Measurements from ENCODE around the gene CYP27C1.
A peak's percentile ranks its signal among the peaks of the same experiment; 100 is the strongest.

Gene CYP27C1

GRCh38 chr2:127153691-127154158 is 66.4 kb downstream of the CYP27C1 start:
- peak; percentile 48 for DNase-seq (ENCODE audit: extremely low read depth, low read depth)

GRCh38 chr2:127150996-127151395 is 69.1 kb downstream of the CYP27C1 start:
- TF ChIP-seq CTCF (IDR thresholded peaks at IDR 0.05; ENCODE audit: low read depth, low read length), result no peak
- DNase-seq (ENCODE audit: extremely low read depth, low read depth), result no peak

More at GRCh38 chr2:127153691-127154158, 66.4 kb downstream of the CYP27C1 start:
- peak; percentile 20 for TF ChIP-seq CTCF (IDR thresholded peaks at IDR 0.05; ENCODE audit: low read depth, low read length)

- DNase-seq (ENCODE audit: extremely low read depth, low read depth), result peak; percentile 56
Observed at GRCh38 chr2:127149384-127149783, 70.7 kb downstream of the CYP27C1 start.

GRCh38 chr2:127146820-127147502 is 73.1 kb downstream of the CYP27C1 start:
- no peak for DNase-seq (ENCODE audit: extremely low read depth, low read depth)
- no peak for TF ChIP-seq CTCF (IDR thresholded peaks at IDR 0.05; ENCODE audit: low read depth, low read length)

More at GRCh38 chr2:127149384-127149783, 70.7 kb downstream of the CYP27C1 start:
- no peak for TF ChIP-seq CTCF (IDR thresholded peaks at IDR 0.05; ENCODE audit: low read depth, low read length)

- no peak for DNase-seq (ENCODE audit: extremely low read depth, low read depth)
- TF ChIP-seq CTCF (IDR thresholded peaks at IDR 0.05; ENCODE audit: low read depth, low read length), result no peak
Observed at GRCh38 chr2:127146071-127146725, 73.9 kb downstream of the CYP27C1 start.

- peak; percentile 20 for DNase-seq (ENCODE audit: extremely low read depth, low read depth)
- no peak for TF ChIP-seq CTCF (IDR thresholded peaks at IDR 0.05; ENCODE audit: low read depth, low read length)
Observed at GRCh38 chr2:127145280-127145895, 74.7 kb downstream of the CYP27C1 start.

Measured in AG09319 (cell line).